ENCODE data around the gene CPPED1. TPM values are rescaled to one million over a fixed set of nuclear protein-coding genes. Genes with fewer than 3 reads are reported as not detected.

CPPED1 gene
- total and polyA plus RNA-seq, 7 donors, result 2.7 to 6.1 (median 3.5) TPM

GRCh38 chr16:12658506-12658905 lies 145.2 kb downstream of the CPPED1 start:
- Histone ChIP-seq H3K9me3 (no peaks in the 10 kb centered on the region), H3K36me3 (ENCODE audit: insufficient read depth in 1 of 2, low read depth in 1 of 2) (peaks cover 0 to 2% of the 10 kb centered on the region in 2 donors), H3K27ac (no peak overlapping the region), H3K27me3 (ENCODE audit: insufficient read depth in 3 of 3, low read length in 2 of 3) (no peaks in the 10 kb centered on the region), H3K4me1 (no peaks in the 10 kb centered on the region), H3K4me3 (no peak overlapping the region)
- 89 to 94% (median 89%) methylated on average over 5 of the region's 5 CpGs for WGBS, 3 donors
- ATAC-seq (no peak), DNase-seq (no peak)
- TF ChIP-seq CTCF (IDR thresholded peaks at IDR 0.05), result no peak
- intact Hi-C loops (cut with DNase I), result no loop called here

- intact Hi-C loops (cut with DNase I), result no loop called here
Measured at GRCh38 chr16:12655537-12655936, 148.2 kb downstream of the CPPED1 start.

GRCh38 chr16:12653820-12654392 lies 149.8 kb downstream of the CPPED1 start:
- Histone ChIP-seq H3K9me3 (no peaks in the 10 kb centered on the region), H3K27me3 (ENCODE audit: insufficient read depth in 3 of 3, low read length in 2 of 3) (peaks cover 0 to 2% (median 0%) of the 10 kb centered on the region in 3 donors), H3K4me1 (no peaks in the 10 kb centered on the region), H3K36me3 (ENCODE audit: insufficient read depth in 1 of 2, low read depth in 1 of 2) (no peaks in the 10 kb centered on the region), H3K4me3 (no peak overlapping the region), H3K27ac (no peak overlapping the region)
- 72 to 78% (median 72%) methylated on average over 2 of the region's 2 CpGs for WGBS, 3 donors
- no peak for TF ChIP-seq CTCF (IDR thresholded peaks at IDR 0.05)
- ATAC-seq (no peak), DNase-seq (no peak)
- intact Hi-C loops (cut with DNase I), result loop anchor here in 1 of 2 donors (5.0 kb wide), 1 partner anchor 48 kb away; no protein-coding TSS in a partner anchor

More at GRCh38 chr16:12655537-12655936, 148.2 kb downstream of the CPPED1 start:
- Histone ChIP-seq H3K27ac (no peak overlapping the region), H3K27me3 (ENCODE audit: insufficient read depth in 3 of 3, low read length in 2 of 3) (peaks cover 0 to 2% (median 0%) of the 10 kb centered on the region in 3 donors), H3K4me1 (no peaks in the 10 kb centered on the region), H3K9me3 (no peaks in the 10 kb centered on the region), H3K4me3 (no peak overlapping the region), H3K36me3 (ENCODE audit: insufficient read depth in 1 of 2, low read depth in 1 of 2) (no peaks in the 10 kb centered on the region)
- no peak for ATAC-seq
- WGBS, 3 donors, result 79 to 81% (median 80%) methylated on average over 11 of the region's 11 CpGs
- DNase-seq, result no peak
- no peak for TF ChIP-seq CTCF (IDR thresholded peaks at IDR 0.05)

- H3K4me1 ChIP-seq, result no peaks in the 10 kb centered on the region
- DNase-seq (no peak), ATAC-seq (no peak)
- intact Hi-C loops (cut with DNase I), result loop anchor here in 1 of 2 donors (5.0 kb wide), 1 partner anchor 49 kb away; no protein-coding TSS in a partner anchor
- H3K27me3 ChIP-seq (ENCODE audit: insufficient read depth in 3 of 3, low read length in 2 of 3), result peaks cover 0 to 2% (median 0%) of the 10 kb centered on the region in 3 donors
- H3K36me3 ChIP-seq (ENCODE audit: insufficient read depth in 1 of 2, low read depth in 1 of 2), result no peaks in the 10 kb centered on the region
- TF ChIP-seq CTCF (IDR thresholded peaks at IDR 0.05), result no peak
- no peaks in the 10 kb centered on the region for H3K9me3 ChIP-seq
- H3K4me3 ChIP-seq, result no peak overlapping the region
- 74 to 79% (median 77%) methylated on average over 4 of the region's 4 CpGs for WGBS, 3 donors
- H3K27ac ChIP-seq, result no peak overlapping the region
Measured at GRCh38 chr16:12652924-12653323, 150.8 kb downstream of the CPPED1 start.

Measured in psoas muscle (tissue), 8 donors.